SK-N-MC (cell line): ENCODE data around the gene DHRS4.
"Not testable (repeated sequence)": the region's sequence is repeated elsewhere in the genome, so short reads cannot be mapped to it uniquely, and the experiment has no call there.

Source experiments
- EZH2 ChIP-seq: fragments of 200-600 bp; sonication (generic); IDR thresholded peaks from one replicate; pipeline ENCODE4 v1.6.1; 2017; ENCODE audit warnings: antibody characterized with exemption
- POLR2AphosphoS5 ChIP-seq: IDR thresholded peaks from 2 replicates; pipeline ENCODE4 v1.6.1; 2012; ENCODE audit warnings: mild to moderate bottlenecking, low read depth, low read length, borderline replicate concordance

- TF ChIP-seq EZH2, POLR2AphosphoS5: not testable (repeated sequence)
Observed at GRCh38 chr14:24012726-24013273, 59.2 kb downstream of the DHRS4 start.
